Measurements from ENCODE around the gene CARHSP1.

- peak; percentile 29 for TF ChIP-seq CTCF (conservative IDR thresholded peaks at IDR 0.05; ENCODE audit: low read length)
- TF ChIP-seq EZH2phosphoT487 (IDR thresholded peaks at IDR 0.05; ENCODE audit: borderline replicate concordance): no peak
Measured at GRCh38 chr16:8905795-8906591, 37.2 kb upstream of the CARHSP1 start.

Data from Loucy (cell line).